ENCODE measurements around the gene ADIPOR2.

The ADIPOR2 gene, protein sequence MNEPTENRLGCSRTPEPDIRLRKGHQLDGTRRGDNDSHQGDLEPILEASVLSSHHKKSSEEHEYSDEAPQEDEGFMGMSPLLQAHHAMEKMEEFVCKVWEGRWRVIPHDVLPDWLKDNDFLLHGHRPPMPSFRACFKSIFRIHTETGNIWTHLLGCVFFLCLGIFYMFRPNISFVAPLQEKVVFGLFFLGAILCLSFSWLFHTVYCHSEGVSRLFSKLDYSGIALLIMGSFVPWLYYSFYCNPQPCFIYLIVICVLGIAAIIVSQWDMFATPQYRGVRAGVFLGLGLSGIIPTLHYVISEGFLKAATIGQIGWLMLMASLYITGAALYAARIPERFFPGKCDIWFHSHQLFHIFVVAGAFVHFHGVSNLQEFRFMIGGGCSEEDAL

DNA sequence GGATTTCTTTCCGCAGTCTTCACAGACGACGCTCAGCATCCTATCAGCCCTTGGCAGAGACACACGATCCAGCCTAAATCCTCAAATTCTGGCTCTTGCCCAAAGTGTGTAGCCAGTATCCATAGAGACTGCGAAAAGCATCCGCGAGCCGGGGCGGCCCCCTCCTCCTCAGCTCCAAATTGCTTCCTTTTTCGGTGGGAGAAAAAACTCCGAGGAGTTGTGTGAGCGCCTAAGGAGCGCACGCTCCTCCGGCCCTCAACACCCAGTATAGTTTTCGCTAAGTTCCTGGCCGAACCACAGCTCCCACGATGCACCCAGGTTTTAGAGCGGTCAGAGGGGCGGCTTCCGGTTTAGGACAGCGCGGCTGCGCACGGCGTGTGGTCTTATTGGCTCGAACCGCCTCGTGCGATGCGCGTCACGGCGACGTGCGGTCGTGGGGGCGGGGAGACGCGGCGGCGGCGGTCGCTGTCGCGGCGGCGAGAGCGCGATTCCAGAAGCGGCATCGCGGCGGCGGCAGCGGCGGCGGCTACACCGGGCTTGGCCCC, at the start of gene ADIPOR2:
TSS of gene ADIPOR2 (plus strand) at position 493 of the 545 bp plus-strand sequence. CDS start 63,274 bp downstream, outside the sequence.
- peak; percentile 93 for DNase-seq

DNA sequence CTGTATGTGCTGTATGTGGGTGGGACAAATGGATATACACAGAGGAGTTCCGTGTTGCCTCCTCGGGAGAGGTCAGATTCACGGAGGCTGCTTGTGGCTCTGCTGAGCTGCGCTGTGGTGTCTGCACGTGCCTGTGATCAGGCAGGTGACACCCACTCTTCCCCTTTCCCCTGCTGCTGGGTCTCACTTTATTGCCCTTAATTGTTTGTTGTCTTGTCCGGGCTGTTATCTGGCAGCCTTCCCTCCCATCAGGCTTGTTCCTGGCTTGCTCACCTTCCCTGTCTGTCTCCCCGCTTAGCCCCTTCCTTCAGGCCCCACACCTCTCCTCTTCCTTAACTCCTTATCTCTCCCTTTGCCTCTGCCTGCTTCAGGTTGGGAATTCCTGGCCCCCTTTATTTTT, 48.4 kb upstream of the ADIPOR2 start:
- no peak for DNase-seq

DNA sequence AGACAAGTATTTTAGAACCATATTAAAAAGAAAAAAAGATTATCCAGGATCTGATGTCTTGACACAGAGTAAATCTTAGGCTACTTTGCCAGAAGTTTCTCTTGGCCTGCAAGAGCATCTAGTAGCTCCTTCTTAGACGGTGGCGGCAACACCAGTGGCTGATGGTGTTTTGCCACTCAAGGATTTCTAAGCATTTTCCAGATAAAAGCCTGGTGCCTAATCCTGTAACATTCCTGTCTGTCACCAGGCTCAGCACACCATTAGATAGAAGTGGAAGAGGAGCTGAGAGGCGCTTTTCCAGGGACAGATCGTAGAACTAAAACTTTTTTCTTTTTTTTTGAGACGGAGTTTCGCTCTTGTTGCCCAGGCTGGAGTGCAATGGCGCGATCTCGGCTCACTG, 47.8 kb upstream of the ADIPOR2 start:
- no peak for DNase-seq

DNA sequence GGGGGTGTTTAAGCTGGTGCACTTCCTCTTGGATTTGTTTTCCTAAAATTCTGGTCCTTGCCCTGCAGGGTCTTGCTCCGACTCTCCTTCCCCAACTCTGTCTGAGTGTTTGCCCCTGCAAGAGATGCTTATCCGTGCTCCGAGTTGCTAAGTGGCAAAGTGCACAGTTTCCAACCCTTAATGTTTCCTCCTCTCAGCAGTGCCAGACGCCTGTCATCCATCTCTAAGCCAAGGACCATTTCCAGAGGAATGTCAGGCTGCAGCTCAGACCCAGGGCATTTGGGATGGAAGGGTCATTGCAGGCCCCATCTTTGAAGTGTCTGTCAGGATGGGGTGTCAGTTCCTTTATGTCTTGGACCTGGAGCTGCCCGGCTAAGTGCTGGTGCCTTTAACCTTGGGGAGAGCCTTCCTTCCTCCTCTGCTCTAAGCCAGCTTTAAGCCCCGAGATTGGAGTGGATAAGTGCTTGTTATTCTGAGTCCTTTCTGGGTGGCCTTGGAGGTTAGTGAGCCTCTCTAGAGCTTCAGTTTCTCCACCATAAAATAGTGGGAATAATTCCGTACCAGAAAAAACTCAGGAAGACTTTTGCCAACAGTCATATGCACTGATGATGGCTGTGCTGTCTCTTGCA, 46.9 kb upstream of the ADIPOR2 start:
- DNase-seq: no peak

DNA sequence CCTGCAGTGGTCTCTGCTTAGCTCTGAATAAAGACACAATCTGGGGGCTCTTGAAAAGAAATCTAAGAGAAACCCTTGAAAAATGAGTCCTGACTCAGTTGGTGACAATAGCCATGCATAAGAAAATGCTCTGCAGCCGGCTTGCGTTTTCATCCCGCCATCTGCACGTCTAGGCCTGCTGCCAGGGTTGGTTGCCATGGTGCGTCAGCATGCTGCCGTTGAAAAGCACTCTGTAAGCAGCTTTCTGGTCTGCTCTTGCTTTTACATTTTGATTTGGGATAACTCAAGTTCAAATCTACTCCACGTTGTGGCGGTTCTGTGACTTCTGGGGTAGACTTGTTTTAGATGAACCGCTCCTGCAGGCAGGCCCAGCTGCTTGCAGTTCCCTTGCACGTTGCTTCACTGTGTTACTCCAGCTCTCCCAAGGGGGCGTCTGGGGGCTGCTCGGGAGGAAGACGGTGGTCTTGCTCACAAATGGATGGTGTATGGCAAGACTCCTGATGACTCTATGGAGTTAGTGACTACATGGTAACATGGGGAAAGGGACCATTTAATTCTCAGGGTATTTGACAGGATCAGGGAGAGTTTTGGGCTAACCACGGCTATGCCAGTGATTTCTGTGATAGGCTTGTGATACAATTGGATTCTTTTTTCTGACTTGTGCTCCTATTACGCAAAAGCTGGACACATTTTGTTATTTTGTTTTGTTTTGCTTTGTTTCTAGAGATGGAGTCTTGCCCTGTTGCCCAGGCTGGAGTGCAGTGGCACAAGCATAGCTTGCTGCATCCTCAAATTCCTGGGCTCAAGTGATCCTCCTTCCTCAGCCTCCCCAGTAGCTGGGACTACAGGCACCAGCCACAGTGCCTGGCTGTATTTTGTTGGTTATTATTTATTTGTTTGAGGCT, 46.1 kb upstream of the ADIPOR2 start:
- no peak for DNase-seq

DNA sequence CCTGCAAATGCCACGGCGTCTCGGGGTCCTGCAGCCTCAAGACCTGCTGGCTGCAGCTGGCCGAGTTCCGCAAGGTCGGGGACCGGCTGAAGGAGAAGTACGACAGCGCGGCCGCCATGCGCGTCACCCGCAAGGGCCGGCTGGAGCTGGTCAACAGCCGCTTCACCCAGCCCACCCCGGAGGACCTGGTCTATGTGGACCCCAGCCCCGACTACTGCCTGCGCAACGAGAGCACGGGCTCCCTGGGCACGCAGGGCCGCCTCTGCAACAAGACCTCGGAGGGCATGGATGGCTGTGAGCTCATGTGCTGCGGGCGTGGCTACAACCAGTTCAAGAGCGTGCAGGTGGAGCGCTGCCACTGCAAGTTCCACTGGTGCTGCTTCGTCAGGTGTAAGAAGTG, 45.1 kb upstream of the ADIPOR2 start:
- no peak for DNase-seq

DNA sequence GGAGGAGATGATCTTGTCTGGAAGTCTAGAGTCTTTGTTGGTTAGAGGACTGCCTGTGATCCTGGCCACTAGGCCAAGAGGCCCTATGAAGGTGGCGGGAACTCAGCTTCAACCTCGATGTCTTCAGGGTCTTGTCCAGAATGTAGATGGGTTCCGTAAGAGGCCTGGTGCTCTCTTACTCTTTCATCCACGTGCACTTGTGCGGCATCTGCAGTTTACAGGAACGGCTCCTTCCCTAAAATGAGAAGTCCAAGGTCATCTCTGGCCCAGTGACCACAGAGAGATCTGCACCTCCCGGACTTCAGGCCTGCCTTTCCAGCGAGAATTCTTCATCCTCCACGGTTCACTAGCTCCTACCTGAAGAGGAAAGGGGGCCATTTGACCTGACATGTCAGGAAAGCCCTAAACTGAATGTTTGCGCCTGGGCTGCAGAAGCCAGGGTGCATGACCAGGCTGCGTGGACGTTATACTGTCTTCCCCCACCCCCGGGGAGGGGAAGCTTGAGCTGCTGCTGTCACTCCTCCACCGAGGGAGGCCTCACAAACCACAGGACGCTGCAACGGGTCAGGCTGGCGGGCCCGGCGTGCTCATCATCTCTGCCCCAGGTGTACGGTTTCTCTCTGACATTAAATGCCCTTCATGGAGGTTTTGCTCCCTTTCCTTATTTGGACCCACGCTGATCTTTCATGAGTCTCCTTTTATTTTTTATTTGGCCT, 44.1 kb upstream of the ADIPOR2 start:
- no peak for DNase-seq

DNA sequence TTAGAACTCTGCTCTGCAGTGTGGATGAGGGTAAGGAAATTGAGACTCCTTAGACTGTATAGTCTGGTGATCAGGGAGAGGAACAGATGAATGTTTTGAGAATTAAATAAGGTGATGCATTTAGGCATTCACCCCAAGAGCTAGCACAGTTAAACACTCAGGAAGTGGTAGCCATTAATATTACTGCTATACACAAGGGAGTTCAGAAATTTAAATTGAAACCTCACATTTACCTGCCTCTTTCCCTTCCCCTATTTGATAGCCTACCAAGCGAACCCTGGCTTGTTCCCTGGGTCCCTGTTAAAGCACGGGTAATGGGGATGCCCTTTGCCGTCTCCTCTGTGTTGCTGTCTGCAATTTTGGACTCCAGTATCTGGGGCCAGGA, 43.6 kb upstream of the ADIPOR2 start:
- no peak for DNase-seq

DNA sequence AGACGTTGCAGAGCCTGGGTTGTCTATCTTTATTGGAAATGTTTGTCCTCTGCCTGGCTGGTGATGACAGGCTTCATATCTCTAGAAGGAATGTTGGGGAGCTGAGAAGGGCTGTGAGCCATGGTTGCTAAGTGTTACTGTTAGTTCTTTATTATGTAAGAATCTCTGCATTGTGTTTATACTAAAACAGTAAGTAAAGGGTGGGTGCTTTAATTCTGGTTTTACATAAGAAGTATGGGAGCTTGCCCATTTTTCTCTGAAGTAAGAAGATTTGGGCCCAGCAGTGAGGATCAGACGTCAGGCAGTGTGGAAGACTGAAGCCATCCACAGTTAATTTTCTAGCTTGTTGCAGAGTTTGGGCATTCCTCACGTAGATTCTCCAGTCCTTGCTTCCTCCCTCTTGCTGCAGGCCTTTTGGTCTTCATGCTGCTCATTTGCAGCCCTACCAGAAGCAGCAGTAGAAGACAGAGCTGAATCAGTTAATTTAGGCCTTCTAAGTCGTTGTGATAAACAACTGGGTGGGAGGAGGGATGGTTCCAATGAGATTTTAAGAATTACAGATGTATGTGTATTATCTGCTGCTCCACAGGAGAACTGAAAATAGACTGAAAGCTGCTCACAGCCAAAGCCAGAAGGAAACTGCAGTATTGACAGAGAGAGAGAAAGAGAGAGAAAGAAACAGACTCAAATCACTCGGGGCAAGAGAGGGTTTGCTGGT, 40.5 kb upstream of the ADIPOR2 start:
- DNase-seq: no peak

DNA sequence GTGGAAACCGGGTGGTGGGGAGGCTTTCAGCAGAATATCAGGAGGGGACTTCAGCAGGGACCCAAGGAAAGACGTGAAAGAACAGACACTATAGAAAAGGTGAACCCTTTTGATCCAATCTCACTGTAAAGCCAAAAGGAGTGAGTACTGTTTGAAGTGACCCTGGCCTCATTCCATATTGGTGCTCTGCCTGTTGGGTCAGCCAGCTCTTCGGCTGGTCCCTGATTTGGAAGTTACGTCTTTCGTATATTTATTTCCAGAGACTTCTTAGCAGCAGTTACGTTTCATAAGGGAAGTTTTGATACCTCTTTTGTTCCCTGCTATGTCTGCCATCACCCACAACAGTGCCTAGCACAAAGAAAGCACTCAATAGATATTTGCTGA, 39.9 kb upstream of the ADIPOR2 start:
- DNase-seq: no peak

DNA sequence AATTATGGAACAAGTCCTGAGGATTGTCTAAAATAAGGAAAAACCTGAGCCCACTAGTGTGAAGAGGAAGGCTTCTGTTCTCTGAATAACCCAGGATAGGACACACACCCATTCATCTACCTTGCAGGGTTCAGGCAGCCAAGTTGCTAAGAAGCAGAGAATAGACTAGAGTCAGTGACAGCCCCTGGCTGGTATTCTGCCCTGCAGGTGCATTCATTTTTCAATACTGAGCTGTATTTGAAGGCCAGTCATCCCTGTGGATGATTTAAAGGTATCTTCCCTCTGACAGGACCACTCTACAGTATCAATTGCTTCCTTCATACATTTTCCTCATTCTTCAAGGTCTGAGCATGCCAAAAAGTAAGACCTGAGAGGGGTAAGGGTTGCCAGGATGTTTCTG, 38.9 kb upstream of the ADIPOR2 start:
- DNase-seq: no peak

DNA sequence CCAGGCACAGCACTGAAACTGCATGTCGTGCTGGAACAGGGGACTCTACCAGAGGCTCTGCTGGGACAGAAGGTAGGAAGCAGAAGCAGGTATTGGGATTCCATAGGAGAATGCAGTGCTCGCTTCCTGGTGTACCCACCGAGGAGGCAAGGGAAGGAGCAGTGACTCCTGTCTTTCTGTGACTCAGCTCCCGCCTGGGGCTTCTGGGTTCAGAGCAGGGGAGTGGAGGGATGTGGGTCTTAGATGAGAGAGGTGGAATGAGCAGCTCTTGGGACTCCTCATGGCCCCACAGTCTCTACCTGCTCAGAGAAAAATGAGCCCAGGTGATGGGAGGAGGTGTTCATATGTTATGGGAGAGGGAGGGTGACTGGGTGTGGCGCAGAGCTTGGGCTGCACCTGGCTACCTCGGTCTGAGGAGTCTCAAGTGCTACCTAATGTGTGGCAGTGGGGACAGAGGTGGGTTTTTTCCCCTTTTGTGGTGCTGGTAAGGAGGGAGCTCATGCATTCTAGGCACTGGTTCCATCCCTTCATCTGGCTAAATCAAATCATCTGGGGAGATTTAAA, 35.6 kb upstream of the ADIPOR2 start:
- no peak for DNase-seq

DNA sequence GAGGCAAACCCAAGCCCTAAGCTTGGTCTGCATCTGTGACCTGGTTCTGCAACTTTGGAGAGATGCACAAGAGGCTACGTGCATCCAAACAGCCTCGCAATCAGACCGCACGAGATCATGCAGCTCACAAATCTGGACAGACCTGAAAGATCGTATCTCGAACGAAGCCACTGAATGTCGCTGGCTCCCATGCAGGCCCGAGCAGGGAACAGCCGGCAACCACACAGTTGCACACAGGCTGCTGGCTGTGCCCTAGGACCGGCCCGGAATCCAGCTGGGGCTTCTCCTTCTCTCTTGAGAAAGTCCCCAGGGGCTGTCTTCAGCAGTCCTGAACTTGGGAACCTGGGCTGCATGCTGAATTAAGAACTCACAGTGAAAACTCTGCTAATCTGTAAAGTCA, 34.0 kb upstream of the ADIPOR2 start:
- no peak for DNase-seq

DNA sequence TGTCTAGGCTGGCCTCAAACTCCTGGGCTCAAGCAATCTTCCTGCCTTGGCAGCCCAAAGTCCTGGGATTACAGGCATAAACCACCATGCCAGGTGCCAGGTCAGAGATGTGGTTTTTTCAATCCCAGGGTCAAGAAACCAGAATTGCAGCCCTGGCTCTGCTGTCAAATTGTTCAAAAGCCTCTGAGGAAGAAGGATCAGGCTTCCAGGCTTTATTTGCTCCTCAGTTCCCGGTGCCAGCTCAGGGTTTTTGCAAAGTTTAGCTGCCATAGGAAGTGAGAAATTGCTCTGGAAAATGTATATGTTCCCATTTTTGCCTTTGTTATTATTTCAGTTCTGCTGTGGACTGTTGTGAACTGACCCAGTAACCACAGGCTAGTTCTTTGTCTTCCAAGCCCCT, 33.2 kb upstream of the ADIPOR2 start:
- no peak for DNase-seq

DNA sequence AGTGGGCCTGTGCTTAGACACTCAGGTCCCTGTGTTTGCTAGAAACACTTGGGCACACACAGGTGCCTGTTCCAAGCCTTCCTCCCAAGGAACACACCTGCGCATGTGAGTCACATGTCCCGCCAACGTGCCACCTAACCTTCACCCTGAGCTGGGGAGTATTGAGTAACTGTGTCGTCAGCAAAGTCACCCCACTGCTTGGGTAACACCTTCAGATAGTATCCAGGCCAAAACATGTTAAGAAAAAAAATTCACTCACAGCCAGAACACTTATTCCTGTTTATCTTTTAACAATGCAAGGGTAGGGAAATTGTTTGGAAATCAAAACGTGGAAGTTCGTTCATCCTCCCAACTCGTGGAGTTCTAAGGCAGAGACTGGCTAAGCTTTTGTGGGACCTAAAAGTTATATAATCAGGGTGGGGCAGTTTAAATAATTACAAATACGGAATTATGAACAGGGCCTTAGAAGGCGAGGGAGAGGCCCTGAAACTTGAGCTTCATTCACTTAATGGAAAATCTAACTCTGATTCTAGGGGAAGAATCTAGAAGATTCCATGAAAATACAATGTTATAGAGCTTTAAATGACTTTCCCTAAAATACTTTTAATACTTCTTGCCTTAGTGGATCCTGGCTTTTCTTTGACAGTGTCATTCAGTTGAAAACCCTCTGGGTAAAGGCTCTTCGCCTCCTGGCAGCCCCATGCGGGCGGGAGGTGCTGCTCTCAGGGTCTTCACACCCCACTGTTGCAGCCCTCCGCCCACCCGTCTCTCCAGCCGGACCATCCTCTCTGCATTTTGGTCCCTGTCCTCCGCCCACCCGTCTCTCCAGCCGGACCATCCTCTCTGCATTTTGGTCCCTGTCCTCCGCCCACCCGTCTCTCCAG, 30.3 kb upstream of the ADIPOR2 start:
- DNase-seq: peak; percentile 41

DNA sequence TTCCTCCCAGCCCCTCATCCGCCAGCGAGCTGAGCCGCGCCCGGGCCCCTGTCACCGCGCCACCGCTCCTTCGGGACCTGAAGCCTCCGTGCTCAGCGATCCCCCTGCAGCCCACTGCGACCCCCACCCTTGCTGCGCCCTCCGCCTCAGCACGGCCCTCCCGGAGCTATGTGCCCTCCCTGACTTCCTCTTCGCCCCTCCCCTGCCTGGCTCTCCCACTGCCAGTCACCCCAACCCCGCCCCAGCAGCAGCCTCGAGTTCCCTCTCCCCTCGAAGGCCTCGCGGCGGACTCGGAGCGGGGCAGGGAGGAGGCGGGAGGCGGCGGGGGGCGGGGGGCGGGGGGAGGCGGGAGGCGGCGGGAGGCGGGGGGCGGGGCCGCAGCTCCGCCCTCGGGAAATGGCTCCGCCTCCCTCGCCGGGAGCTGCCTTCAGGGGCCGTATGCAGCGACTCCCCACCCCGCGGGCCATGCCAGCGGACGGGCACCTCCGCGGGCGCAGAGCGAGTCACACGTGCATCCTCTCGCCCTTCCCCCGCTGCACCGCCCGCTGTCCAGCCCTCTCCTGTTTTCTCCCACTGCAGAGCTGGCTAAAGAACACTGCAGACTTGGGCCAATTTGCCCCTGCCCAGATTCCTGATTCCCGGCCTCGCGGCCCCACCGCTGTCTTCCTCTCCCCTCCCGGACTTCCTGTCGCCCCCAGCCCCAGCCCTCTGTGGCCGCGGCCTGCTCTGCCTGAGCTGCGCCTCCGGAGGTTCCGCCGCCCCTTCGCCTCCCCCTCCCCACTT, 29.1 kb upstream of the ADIPOR2 start:
- peak; percentile 80 for DNase-seq

DNA sequence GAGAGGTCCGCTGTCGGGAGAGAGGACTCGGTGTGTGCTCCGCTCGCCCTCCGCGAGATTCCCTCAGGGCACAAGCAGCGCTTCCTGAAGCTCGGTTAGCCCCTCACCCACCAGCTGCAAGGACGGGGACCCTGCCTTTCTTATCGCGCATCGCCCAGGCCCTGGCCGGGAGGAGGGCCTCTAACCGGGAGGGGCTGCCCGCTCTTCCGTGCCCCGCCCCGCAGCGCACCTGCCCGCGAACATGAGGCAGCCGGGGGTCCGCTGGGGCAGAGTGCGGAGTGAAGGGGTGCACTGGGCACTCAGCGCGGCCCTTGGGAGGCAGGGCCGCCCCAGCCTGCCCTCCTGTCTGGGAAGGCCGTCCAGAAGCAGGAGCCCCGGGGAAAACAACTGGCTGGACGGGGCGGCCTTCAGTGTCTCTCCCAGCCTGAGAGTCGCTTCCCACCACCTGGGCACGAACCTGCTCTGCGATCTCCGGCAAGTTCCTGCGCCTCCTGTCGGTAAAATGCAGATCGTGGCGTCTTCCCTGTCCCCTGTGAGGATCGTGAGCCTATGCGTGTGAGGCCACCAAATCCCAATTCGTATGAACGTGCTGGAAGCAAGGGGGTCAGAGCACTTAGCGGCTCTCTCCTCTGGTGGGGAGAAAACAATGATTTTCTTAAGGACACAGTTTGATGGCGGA, 28.0 kb upstream of the ADIPOR2 start:
- DNase-seq: no peak

DNA sequence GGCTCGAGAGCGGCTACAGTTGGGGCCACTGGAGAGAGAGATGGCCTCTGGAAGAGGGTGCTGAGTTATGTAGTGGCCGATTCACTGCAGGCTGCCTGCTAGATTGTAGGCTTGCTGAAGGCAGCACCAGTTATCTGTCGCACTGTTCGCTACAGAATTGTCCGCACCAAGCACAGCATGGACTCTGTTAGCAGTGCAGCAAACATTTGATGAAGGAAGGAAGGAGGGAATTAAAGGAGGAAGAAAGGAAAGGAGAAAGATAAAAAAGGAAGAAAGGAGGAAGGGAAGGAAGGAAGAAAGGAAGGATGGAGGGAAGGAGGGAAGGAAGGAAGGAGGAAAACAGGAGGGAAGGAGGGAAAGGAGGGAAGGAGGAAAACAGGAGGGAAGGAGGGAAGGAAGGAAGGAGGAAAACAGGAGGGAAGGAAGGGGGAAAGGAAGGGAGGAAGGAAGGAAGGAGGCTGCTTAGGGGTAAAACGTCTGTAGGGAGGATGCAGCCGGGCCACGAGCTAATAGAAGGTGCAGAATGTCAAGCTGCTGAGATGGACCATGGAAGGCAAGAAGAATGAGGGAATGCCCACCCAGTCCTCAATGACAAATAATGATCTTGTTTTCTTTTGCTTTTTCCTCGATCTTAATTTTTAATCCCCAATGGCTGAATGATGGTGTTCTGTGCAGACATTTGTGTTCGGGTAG, 27.3 kb upstream of the ADIPOR2 start:
- DNase-seq: no peak

DNA sequence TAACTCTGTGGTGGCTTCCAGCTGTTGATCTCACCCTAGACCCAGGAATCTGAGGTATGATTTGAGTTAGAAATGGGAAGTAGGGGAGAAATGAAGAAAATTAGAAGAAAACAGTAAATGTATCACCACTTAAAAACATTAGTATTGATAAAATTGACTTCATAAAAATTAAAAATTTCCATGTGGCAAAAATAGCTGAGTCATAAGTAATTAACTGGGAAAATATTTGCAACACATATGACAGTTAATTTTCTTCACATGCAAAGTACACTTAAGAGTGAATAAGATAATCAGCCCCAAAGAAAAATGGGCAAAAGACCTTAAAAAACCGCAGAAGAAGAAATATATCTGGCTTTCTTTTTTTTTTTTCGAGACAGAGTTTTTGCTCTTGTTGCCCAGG, 25.5 kb upstream of the ADIPOR2 start:
- DNase-seq: no peak
